HG02678 (cell line): ENCODE measurements around the gene CDRT4.

Experiments used
- ATAC-seq: cut with Tn5 transposase; IDR thresholded peaks from one replicate; pipeline ENCODE4 v1.9.1; 2021; ENCODE audit warnings: mild to moderate bottlenecking, moderate library complexity; ENCODE audit not compliant: unreplicated experiment

CDRT4 gene

DNA sequence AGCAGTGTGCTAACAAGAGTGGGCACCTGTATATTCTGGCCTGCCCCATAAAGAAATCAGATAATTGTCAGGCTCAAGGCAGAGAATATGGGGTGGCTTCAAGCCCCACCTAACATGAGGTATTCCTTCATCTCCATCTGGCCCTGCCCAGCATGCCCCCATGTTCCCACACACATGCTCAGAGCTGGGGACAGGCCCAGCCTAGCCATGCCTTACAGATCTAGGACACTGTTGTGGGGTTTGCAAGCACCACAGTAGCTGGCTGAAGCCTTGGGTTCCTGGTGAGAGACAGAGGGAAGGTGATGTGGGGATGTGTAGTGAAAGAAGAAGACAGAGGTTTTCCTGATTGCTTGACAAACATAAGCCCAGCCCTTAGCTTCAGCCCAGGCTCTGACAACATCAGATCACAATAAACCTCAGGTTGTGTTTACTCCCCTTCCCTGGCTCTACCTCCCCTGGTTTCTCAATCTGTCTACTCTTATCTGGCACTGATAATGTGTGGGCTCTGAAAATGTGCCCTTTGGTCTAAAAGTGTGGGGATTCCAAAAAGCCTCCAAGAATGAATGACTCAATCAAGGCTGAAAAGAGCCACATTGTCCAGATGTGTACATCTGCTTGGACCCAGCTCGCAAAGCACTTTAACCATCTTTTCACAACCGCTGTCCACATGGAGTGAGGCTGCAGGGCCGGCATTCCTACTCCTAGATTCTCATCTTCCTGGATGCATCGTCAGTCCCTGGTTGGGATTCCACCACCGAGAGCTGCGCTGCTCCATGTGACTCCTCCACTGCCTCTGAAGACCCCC lies 34.4 kb downstream of the CDRT4 start:
- no peak for ATAC-seq

DNA sequence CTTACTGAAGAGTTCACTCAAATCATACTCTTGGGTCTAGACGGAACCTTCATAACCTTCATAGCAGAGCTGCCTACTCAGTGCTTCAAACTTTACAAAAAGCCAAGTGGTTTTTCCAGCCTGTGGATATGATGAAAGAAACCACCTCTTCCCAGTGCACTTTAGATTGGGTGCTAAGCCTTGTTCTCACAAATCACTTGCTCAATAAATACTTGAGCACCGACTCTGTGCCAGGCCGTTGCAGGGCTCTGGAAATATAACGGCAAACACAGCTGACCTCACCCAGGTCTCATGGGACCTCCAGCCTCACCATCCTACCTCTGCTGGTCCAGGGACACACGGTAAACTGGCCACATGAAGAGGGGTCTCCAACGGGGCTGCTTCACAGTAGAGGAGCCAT lies 35.7 kb downstream of the CDRT4 start:
- no peak for ATAC-seq

DNA sequence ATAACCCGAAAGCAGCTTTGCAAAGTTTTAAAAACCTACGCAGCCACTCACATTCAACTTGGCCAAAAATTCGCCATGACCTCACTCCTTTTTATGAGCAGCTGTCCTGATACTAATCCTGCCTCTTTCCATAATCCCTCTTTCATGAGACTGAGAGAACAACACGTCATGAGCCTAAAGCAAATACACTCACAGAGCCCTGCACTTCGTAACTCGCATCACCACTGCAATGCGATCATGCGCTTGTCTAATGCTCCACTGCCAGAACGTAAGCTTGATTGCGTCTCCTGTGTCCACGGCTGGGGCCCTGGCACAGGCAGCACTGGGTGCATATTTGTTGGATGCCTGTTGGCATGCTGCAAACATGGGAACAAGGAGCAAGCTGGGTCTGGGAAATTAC lies 36.2 kb downstream of the CDRT4 start:
- no peak for ATAC-seq

DNA sequence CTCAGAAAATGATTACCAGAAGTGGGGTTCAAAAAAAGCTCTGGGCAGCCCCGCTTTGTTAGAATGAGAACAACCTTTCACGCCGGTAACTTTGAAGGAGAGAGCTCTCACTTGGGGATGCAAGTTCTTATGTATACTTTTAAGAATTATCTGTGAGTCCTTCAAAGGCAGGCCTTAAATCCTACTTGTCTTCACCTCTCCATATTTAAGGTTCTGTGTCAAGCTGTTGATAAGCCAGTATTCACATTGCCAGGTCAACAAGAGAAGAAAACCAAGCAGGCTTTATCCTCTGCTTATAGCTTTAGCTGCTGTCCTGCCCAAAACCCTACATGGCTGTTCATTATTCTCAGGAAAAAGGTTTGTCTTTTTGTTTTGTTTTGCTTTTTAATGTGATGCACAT lies 42.9 kb downstream of the CDRT4 start:
- no peak for ATAC-seq

DNA sequence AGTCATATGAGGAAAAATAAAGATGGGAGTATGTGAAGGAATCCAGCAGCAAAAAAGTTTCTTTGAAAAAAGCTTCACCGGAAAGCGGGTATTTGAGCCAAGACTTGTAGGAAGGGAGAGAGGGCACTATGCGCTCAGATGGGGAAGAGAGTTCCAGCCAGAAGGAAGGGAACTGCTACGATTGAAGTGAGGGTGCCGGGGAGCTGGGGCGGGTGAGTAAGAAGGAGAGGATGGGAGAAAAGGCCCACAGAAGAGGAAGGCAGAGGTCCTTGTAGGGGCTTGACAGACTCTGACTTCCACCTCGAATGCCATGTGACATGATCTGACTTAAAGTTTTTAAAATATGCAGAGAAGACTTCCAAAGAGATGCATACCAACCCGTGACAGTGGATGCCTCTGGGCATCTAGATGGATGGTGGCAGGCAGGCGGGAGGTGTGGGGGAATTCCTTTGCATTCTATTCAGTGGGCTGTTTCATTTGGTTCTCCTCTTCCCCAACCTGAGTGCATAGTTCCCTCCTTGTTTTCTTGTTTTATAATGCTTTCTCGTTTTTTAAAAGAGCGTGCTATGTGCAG lies 44.9 kb downstream of the CDRT4 start:
- ATAC-seq, result no peak

DNA sequence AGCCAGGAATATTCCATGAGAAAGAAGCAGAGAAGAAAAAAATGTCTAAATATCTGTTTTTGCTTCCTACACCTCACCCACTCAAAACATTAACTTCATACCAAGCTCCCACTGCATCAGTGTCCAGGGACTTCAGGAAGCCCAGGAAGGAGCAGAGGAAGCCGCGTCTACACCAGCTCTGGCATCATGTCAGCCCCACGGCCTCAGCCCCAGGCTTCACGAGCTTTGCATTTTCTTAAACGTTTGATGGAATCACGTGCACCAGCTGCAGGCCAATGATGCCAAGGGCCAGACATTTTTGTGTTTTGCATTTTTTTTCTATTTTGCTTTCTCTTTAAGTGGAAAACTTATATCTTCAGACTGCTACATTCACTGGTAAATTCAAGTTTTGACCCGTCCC lies 48.6 kb downstream of the CDRT4 start:
- ATAC-seq, result no peak

DNA sequence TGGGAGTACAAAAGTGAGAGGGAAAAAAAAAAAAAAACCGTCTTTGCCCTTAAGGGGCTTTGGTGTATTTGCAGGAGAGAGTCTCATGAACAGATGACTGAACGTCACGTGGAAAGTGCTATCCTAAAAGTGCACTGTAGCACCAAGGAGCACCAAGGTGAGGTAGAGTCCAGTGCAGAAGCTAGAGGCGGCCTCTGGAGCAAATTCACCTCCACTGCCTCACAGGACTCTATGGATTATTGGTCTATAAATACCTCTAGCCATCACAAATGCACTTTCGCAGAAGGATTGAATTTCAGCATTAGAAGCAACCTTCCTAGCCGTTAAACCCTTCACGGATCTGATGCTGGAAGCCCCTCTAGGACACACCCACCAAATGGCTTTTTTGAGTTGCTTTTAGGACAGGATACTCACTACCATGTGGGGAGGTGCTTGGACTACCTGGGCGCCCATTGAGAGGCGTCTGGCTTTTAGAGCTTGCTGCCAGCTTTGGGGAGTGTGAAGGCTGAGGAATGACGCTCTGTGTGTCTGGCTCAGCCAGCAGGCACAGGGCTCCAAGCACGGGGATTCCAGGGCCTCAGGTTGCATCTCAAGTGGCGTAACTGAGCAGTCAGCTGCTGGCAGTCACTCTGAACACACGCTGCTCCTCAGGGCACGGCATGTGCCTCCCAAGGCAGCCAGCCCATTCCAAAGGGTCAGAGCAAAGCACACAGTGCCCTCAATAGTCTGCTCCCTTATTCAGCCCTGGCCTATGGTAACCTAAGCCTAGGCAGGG lies 52.7 kb downstream of the CDRT4 start:
- ATAC-seq, result no peak

DNA sequence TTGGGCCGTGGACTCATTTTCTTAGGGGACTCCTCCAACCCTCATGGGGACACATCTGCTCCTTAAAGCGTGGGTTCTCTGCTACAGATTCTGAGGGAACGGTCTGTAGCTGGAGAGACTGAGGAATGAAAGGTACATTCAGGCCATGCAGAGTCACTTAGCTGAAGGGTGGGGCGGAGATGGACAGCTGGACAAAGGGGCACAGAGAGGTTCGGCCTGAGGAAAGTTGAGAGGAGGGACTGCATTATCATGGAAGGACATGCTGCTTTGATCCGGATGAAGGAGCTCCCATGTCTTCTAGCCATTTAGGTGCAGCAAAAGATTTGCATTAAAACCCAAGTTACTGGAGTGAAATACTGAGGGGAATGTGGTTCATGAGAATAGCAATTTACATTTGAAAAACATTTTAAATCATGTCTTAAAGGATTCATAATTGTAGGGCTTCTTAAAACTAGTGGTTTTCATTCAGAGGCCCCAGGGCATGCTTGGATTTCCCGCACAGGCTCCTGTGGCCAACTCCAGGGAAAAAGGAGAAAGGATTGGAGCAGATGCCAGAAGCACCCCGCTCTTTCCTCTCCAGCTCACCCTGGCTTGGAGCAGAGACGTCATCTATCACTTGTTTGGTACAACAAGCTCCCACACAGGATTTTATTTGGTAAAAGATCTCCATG lies 54.2 kb downstream of the CDRT4 start:
- ATAC-seq, result no peak

DNA sequence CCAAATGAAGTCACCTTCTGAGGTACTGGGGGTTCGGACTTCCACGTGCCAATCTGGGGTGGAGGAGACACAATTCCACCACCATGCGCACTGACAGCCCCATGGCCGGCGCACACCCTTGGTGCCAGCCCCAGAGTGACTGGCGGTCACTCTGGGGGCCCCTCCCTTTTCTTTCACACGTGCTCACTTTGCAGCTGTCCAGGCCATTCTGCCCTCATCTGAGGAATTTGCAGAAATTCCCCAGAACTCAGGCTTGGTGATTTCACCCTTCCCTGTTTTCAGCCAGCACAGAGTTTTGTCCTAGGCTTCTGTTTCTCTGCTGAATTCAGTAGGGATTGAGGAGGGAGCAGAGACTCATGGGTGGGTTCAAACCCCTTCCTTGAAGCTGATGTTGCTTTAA lies 54.8 kb downstream of the CDRT4 start:
- ATAC-seq, result no peak

DNA sequence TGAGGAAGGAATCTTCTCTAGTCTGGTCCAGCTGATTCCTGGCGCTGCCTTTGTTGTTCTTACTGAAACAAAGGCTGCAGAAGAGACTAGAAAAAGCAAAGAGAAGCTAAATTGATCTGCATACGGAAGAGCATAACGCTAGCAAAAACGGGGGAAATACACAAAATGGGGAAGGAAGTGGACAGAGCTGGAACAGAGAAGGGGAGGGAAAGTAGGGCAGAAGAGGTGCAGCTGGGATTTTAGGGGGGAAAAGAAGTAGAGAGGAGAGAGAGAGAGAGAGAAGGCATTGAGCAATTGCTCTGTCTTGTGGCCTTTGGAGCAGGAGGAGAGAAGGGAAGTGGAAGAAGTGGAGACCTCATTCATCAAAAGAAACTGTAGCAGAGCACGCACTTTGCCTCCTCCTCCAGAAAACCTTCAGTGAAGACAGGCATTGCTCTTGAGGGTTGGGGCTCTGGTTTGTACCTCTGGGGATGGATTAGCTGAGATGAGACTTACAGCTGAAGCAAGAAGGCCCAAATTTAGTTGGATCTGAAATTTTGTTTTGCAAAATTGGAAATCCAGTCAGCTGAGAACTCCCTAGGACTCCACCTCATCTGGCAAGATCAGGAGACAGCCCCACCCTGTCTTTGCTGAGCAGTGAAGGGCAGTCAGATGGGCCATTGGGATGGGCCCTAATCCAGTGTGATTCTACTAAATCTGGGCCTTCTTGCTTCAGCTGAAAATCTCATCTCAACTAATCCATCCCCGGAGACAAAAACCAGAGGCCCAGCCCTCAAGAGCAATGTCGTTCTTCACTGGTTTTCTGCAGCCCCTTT lies 55.8 kb downstream of the CDRT4 start:
- ATAC-seq, result no peak

DNA sequence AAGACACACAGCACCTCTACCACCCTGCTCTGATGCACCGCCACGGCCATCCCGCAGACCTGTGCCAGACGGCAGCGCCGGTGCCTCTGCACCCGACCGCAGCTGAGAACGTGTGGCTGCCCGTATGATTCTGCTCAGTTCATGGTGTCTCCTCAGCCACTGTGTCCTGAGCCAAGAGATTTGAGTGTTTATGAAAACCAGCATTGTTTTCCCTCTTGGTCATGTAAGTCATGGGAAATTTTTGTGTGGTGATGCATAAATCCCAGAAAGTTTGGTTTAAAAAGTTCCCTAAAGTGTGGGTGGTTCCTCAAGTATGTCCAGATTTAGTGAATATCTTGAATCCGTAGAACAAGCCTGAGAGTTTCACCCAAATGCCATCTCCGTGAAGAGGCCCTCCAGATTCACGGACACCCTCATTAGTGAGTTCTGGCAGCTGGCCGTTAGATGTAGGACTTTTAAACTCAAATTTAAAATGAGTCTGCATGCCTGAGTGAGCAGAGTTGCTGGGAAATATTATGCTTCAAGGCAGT lies 57.6 kb downstream of the CDRT4 start:
- no peak for ATAC-seq

DNA sequence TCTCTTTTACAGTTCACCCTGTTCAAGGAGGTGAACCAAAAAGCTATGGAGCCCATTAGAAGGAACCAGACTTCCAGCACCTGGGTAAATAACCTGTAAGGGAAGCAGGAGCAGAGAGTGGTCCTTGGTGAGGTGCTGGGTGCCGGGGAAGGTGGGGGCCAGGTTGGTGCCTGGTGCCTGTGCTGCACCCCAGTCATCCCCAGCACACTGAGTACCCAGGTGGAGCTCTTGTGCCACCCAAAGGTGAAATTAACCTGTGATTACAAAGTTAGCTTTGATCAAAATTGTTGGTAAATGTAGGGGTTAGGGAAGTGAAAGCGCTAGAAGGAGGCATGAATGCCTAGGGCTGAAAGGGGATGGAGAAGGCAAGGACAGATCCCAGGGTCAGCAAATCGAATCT lies 58.6 kb downstream of the CDRT4 start:
- no peak for ATAC-seq

DNA sequence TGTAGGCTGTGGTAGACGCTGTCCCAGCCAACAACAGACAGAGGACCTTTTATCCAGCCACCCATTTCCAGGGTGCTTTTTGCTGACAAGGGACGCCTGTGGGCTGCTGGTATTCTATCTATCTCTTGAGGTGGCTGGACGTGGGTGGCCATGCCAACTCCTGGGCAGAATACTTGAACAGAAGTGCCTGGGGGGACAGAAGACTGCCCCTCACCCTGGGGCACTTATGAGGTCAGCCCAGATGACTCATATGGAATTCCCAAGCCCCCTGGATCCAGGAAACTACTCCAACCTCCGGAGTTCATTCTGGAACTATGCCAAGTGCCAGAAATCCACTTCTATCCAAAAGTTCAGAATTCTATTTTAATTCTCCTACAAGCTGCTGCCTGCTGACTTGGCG lies 61.3 kb downstream of the CDRT4 start:
- ATAC-seq, result no peak

DNA sequence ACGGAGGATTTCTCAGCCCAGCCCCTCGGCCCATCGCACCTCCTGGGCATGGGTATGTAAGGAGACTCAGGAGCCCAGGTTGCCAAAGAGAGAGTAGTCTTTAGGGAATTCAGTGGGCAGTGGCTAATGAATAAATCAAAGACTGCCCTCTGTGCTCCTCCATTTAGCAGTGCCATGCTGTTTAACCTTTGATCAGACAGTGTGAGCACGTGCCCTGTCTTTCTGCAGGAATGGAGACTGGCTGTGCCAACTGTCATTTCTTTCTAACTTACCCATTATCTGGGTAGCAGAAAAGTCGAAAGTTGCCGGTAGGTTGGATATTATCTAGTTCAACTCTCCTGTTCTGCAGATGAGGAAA lies 62.4 kb downstream of the CDRT4 start:
- ATAC-seq, result no peak

DNA sequence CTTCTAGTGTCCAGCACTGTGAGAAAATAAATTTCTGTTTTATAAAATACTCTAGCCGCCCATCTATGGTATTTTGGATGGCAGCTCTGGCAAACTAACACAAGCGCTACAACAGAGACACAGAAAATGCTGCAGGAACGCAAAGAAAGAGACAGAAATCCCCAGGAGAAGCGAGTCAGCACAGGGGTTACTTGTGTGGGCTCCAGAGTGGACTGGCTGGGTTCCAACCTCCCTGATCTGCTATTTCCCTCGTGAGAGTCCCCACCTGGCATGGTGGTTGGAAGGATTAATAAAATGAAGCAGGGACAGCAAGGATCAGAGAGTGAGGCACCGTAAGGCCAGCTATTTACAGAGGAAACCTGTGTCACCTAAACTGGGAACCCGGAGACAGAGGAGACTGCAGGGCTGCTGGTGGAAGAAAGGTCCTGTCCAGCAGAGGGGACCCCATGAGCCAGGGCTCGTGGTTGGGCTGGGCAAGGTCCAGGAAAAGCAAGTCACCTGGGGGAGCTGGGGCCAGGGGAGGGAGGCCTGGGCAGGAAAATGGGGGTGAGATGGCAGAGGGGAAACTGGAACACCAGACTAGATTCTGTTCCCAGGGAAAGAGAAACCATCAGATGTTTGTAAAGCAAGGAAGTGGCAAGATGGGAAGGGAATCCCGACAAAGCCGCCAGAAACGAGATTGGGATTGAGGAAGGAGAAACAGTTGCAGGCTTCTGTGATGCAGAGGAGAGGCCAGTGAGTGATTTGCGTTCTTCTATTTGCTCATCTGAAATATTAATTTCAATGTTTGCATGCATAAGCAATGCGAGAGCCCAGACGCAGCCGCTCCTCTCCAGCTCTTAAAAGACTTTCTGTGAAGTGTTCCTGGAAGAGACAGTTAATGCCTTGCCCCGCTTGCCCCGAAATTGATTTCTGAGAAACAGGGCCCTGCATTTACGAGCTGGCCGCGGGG lies 63.0 kb downstream of the CDRT4 start:
- ATAC-seq, result no peak

DNA sequence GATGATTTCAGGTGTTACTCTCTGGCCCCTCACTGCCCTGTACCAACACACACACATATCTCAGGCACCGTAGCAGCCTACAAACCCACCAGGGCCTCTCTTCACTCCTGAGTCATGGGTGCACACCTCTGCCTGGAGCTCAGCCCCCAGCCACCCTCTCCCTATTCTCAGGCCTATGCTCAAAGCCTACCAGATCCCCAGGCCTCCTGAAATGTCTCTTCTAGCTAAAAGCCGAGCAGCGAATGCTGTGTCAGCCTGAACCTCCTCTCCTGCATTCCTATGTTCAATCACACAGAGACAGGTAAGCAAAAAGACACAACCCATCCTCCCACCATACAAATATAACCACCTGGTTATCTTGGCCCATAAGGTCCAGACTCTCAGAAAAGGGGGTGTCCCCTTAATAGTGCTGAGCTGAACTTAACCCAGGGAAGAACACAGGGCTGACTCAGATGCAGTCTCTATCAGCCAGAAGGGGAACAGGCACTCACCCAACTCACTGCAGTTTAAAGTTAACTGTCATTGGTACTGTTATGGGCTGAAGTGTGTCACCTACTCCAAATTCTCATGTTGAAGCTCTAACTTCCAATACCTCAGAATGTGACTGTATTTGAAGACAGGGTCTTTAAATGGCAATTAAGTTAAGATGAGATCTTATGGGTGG lies 64.0 kb downstream of the CDRT4 start:
- ATAC-seq, result no peak

DNA sequence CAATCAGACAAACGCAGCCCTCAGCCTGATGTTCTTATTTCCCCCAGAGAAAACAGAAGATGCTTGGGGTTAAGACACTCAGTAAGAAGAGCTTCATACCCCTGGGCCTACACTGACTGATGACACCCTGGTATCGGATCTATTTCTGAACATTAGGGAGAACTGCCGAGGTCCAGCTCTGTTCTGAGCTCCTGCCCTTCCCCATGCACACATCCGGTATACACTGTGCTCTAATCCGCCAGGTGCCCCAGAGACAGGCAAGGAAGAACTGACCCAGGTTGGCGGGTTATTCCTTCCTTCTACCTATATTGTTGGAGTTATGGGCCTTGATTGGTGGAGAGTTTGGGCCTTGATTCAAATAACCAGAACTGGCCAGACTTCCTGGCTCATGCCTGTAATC lies 68.0 kb downstream of the CDRT4 start:
- ATAC-seq, result no peak

DNA sequence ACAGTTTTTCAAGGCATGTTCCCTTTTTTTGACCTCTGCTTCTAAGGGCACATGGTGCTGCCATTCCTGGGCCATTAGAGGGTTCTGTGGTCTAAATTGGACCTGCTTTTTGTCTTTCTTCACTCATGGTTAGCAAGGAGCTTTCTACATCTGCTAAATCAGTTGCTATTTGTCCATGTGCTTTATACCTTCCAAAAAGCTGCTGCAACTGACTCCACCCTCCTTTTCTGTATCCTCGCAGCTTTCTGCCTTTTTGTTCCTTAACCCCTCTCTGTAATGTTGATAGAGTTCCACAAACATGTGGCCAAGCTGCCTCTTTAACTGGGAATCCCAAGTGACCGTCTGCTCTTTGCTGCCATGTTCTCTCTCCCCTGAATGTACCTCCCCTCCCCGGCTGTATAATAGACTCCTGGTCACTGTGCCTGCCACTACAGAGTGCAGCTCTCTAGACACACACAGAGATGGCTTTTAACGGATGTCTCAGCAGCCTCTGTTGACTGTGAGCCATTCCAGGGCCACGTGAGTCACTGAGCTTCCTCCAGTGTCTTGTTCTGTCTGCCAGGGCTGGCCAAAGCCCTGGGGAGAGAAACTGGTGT lies 68.6 kb downstream of the CDRT4 start:
- no peak for ATAC-seq

DNA sequence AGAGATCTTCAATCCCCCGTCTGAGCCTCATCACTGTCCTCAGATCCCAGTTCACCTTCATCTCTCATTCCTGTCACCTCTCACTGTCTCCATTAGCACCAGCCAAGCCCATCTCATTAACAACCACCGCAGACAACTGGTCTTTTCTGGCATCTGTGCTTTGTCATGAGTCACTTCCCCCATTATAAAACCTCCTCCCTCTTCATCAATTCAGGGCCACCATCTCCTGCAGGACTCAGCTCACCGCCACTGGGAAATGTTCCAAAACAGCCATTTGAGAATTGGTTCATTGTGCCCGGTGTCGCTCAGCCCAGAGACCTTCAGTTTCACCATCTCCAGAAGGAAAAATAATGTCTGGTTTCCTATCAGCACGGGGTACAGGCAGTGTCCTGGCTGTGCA lies 69.1 kb downstream of the CDRT4 start:
- no peak for ATAC-seq
